ENCODE results near the gene MEX3C.

The MEX3C gene

DNA sequence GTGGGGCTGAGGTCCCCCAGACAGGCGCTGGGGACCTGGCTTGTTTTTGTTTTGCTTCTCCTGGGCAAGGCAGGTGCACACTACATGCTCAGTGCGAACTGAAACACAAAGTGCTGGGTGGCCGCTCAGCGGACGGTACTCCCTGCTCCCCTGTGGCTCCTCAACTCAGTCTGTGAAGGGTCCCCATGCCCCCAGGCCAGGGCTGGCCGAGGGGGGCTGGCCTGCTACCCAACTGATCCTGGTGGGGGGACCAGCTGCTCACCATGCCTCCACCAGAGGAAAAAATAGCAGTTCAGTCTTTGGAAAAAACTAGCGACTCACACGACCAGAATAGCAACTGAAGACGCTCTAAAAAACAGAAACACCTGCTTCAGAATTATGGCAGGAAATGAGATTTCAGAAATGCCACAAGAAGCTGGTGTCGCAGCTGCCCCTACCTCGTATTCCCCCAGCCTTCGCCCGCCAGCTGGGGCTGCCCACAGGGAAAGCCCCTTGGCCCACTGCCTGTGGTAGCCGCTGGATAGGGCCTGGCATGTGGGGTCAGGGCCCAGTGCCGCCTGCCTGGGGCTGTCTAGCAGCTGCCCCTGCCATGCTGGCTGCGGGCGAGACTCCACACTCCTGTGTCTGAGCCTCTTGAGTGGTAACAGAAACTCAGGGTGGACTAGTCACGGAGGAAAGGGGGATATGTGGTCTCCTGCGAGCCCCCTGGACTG lies 43.7 kb downstream of the MEX3C start:
- no peak overlapping the region for H3K27ac ChIP-seq
- H3K27me3 ChIP-seq, result peaks cover 0 to 9% of the 10 kb centered on the region in 2 donors
- no peaks in the 10 kb centered on the region for H3K4me1 ChIP-seq
- TF ChIP-seq, protein P1, sequence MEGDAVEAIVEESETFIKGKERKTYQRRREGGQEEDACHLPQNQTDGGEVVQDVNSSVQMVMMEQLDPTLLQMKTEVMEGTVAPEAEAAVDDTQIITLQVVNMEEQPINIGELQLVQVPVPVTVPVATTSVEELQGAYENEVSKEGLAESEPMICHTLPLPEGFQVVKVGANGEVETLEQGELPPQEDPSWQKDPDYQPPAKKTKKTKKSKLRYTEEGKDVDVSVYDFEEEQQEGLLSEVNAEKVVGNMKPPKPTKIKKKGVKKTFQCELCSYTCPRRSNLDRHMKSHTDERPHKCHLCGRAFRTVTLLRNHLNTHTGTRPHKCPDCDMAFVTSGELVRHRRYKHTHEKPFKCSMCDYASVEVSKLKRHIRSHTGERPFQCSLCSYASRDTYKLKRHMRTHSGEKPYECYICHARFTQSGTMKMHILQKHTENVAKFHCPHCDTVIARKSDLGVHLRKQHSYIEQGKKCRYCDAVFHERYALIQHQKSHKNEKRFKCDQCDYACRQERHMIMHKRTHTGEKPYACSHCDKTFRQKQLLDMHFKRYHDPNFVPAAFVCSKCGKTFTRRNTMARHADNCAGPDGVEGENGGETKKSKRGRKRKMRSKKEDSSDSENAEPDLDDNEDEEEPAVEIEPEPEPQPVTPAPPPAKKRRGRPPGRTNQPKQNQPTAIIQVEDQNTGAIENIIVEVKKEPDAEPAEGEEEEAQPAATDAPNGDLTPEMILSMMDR (IDR thresholded peaks at IDR 0.05), result no peak
- no peaks in the 10 kb centered on the region for H3K36me3 ChIP-seq
- intact Hi-C loops (cut with DNase I; ENCODE audit: low total_unique reads), result no loop called here
- H3K4me3 ChIP-seq, result no peak overlapping the region
- no peaks in the 10 kb centered on the region for H3K9me3 ChIP-seq
- no peak for DNase-seq

DNA sequence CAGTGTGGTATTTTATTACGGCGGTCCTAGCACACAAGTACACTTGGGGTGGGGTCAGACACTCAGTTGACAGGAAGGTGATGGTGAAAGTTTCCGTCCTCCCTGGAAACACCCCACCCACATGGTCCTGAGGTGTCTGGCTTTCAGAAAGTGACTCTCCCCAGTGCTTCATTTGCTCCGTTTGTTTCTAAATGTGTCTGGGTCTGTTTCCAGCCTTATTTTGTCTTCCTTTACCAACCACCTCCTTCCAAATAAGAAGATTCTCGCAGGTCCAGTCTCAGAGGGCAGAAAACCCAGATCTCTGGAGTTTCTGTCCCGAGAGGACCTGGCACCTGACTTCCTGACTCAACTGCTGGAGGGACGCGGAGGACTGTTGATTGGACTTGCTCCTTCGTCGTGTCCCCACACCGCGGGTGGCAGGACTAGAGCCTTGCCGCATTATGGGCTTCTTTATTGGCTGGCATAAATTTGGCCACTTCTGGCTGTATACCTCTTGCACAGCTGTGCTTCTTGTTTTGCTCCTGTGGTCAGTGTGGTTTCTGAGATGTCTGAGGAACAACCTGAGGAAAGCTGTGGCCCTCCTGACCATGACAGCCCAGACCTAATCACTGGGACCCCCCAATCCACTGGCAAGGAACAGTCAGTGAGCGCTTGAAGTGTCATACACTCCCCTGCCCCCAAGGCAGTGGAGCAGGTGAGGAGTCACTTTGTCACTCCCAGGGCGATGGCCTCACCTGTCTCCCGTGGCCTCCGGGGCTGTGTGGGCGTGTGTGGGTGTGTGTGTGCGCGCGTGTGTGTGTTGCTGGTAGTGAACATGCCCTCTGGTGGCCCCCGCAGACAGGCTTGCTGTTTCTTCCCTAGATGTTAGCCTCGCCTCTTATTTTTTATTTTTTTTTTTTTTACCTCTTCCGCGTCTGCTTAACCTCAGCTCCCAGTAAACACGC lies 45.6 kb downstream of the MEX3C start:
- no peak overlapping the region for H3K27ac ChIP-seq
- H3K36me3 ChIP-seq, result no peaks in the 10 kb centered on the region
- H3K4me1 ChIP-seq, result no peaks in the 10 kb centered on the region
- H3K9me3 ChIP-seq, result no peaks in the 10 kb centered on the region
- intact Hi-C loops (cut with DNase I; ENCODE audit: low total_unique reads), result no loop called here
- TF ChIP-seq, protein P1 (IDR thresholded peaks at IDR 0.05), result no peak
- DNase-seq, result no peak
- H3K4me3 ChIP-seq, result no peak overlapping the region
- H3K27me3 ChIP-seq, result peaks cover 0 to 9% of the 10 kb centered on the region in 2 donors

DNA sequence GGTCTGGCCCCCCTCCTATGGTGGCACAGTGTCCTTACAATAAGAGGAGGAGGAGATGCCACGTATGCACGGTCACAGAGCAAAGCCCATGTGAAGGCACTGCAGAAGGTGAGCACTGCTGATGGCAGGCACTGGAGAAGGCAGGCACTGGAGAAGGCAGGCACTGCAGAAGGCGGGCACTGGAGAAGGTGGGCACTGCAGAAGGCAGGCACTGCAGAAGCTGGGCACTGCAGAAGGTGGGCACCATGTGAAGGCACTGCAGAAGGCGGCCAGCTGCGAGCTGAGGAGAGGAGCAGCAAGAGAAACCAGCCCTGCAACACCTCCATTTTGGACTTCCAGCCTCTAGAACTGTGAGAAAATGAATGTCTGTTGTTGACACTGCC lies 46.3 kb downstream of the MEX3C start:
- no peak for DNase-seq
- TF ChIP-seq, protein P1 (IDR thresholded peaks at IDR 0.05), result no peak
- H3K4me3 ChIP-seq, result no peak overlapping the region
- H3K36me3 ChIP-seq, result no peaks in the 10 kb centered on the region
- no peak overlapping the region for H3K27ac ChIP-seq
- H3K27me3 ChIP-seq, result peaks cover 0 to 9% of the 10 kb centered on the region in 2 donors
- intact Hi-C loops (cut with DNase I; ENCODE audit: low total_unique reads), result no loop called here
- no peaks in the 10 kb centered on the region for H3K9me3 ChIP-seq
- no peaks in the 10 kb centered on the region for H3K4me1 ChIP-seq

DNA sequence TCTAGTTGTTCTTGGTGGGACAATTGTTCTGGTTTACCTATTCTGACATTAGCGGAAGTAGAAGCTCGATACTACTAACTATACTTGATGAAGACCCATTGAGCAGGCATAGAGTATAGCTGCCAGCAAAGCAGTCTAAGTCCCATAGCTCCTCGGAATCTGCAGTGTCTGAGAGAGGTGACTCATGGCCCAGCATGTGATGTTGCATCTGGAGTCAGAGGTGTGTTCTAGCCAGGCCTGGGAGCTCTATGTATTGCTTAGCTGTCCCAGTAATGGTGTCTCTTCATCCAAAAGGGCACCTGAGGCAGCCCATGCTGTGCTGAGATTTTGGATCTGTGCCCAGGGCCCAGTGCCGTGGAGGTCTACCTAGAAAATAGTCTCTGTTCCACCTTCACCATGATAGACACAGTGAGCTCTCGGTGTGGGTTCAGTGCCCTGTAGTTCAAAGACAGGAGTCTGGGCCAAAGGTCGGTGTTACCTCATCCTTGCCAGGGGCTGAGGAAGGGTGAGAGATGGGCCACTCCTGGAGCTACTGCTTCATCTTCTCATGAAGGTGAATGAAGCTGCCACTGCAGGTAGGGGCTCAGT lies 47.3 kb downstream of the MEX3C start:
- Histone ChIP-seq H3K4me3 (no peak overlapping the region), H3K36me3 (no peaks in the 10 kb centered on the region), H3K27ac (no peak overlapping the region), H3K4me1 (no peaks in the 10 kb centered on the region), H3K27me3 (peaks cover 0 to 9% of the 10 kb centered on the region in 2 donors), H3K9me3 (no peaks in the 10 kb centered on the region)
- TF ChIP-seq, protein P1 (IDR thresholded peaks at IDR 0.05), result no peak
- intact Hi-C loops (cut with DNase I; ENCODE audit: low total_unique reads), result no loop called here
- DNase-seq, result no peak

DNA sequence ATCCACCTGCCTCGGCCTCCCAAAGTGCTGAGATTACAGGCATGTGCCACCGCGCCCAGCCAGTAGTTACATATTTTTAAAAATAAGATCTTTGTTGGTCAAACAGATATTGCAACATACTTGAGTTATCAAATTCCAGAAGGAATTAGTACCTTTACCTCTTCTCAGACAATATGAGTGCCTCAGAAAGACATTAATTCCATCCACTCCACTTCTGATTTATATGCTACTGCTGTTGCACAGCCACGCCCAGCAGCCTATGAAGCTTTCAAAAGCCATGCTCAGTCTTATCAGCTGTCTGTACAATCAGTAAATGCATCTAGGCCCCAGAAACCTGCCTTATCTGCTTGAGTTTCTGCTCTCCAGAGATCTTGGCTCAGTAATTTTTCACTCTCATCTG lies 47.8 kb downstream of the MEX3C start:
- intact Hi-C loops (cut with DNase I; ENCODE audit: low total_unique reads), result no loop called here
- DNase-seq, result no peak
- peaks cover 0 to 8% of the 10 kb centered on the region in 2 donors for H3K27me3 ChIP-seq
- no peaks in the 10 kb centered on the region for H3K36me3 ChIP-seq
- no peaks in the 10 kb centered on the region for H3K4me1 ChIP-seq
- H3K27ac ChIP-seq, result no peak overlapping the region
- H3K9me3 ChIP-seq, result no peaks in the 10 kb centered on the region
- TF ChIP-seq, protein P1 (IDR thresholded peaks at IDR 0.05), result no peak
- H3K4me3 ChIP-seq, result no peak overlapping the region
